ENCODE results near the gene ABHD17A.

ABHD17A gene

DNA sequence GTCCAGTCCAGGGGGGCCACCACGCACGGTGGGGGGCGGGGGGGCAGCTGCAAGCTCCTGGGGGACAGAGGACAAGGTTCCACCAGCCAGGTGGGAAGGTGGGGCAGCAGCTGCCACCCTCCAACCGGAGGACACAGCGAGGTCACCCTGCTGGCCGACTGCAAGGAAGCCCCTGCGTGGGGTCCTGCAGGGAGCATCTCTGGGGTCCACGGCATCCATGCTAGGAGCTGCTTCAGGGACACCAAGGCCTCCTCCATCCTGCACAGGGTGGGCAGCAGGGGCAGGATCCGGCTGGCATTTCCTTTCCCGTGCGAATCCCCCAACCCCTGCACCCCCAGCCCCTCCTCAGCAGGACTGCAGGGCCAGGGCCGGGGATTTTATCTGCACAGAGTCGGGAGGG is 13.7 kb downstream of the ABHD17A start:
- TF ChIP-seq TEAD4 (IDR thresholded peaks at IDR 0.05) (no peak), RAD21 (IDR thresholded peaks at IDR 0.05; ENCODE audit: low read depth) (no peak), TCF12 (IDR thresholded peaks at IDR 0.05; ENCODE audit: low read depth) (no peak), ZBTB7A (IDR thresholded peaks at IDR 0.05; ENCODE audit: low read depth) (no peak), EGR1 (IDR thresholded peaks at IDR 0.05) (no peak), NFIC (IDR thresholded peaks at IDR 0.05) (no peak), FOXM1 (IDR thresholded peaks at IDR 0.05; ENCODE audit: borderline replicate concordance, low read depth) (no peak), CREB1 (IDR thresholded peaks at IDR 0.05; ENCODE audit: low read depth) (no peak), YY1 (IDR thresholded peaks at IDR 0.05; ENCODE audit: low read depth) (no peak), EP300 (IDR thresholded peaks at IDR 0.05; ENCODE audit: borderline replicate concordance) (no peak), TAF1 (IDR thresholded peaks at IDR 0.05; ENCODE audit: low read depth) (no peak)
- TF ChIP-seq, protein P1, sequence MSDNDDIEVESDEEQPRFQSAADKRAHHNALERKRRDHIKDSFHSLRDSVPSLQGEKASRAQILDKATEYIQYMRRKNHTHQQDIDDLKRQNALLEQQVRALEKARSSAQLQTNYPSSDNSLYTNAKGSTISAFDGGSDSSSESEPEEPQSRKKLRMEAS (IDR thresholded peaks at IDR 0.05): no peak
- TF ChIP-seq, protein P2, sequence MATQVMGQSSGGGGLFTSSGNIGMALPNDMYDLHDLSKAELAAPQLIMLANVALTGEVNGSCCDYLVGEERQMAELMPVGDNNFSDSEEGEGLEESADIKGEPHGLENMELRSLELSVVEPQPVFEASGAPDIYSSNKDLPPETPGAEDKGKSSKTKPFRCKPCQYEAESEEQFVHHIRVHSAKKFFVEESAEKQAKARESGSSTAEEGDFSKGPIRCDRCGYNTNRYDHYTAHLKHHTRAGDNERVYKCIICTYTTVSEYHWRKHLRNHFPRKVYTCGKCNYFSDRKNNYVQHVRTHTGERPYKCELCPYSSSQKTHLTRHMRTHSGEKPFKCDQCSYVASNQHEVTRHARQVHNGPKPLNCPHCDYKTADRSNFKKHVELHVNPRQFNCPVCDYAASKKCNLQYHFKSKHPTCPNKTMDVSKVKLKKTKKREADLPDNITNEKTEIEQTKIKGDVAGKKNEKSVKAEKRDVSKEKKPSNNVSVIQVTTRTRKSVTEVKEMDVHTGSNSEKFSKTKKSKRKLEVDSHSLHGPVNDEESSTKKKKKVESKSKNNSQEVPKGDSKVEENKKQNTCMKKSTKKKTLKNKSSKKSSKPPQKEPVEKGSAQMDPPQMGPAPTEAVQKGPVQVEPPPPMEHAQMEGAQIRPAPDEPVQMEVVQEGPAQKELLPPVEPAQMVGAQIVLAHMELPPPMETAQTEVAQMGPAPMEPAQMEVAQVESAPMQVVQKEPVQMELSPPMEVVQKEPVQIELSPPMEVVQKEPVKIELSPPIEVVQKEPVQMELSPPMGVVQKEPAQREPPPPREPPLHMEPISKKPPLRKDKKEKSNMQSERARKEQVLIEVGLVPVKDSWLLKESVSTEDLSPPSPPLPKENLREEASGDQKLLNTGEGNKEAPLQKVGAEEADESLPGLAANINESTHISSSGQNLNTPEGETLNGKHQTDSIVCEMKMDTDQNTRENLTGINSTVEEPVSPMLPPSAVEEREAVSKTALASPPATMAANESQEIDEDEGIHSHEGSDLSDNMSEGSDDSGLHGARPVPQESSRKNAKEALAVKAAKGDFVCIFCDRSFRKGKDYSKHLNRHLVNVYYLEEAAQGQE (IDR thresholded peaks at IDR 0.05; ENCODE audit: low read depth): no peak
- TF ChIP-seq, protein P3, sequence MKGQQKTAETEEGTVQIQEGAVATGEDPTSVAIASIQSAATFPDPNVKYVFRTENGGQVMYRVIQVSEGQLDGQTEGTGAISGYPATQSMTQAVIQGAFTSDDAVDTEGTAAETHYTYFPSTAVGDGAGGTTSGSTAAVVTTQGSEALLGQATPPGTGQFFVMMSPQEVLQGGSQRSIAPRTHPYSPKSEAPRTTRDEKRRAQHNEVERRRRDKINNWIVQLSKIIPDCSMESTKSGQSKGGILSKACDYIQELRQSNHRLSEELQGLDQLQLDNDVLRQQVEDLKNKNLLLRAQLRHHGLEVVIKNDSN (IDR thresholded peaks at IDR 0.05): no peak

DNA sequence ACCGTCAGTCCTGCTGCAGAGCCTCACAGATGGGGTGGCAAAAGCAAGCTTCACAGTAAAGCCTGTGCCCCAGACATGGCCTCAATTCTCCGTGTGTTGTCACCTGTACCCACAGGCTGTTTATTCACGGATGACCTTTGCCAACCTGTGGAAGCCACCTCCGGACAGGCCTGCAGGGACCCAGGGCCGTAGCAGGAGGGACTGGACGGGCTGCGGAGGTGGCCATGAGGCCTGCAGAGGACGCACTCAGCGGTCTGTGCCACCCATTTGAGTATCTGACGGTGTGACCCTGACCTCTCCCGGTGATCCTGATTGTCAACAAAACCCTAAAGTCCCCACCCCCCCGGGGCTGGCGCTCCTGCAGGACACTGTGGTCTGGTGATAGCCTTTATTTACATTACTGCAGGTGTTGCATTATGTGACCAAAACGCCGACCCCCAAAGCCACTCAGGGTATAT is 14.1 kb downstream of the ABHD17A start:
- TF ChIP-seq EGR1 (IDR thresholded peaks at IDR 0.05) (no peak), EP300 (IDR thresholded peaks at IDR 0.05; ENCODE audit: borderline replicate concordance) (no peak), ZBTB7A (IDR thresholded peaks at IDR 0.05; ENCODE audit: low read depth) (no peak), CREB1 (IDR thresholded peaks at IDR 0.05; ENCODE audit: low read depth) (no peak), TEAD4 (IDR thresholded peaks at IDR 0.05) (no peak), FOXM1 (IDR thresholded peaks at IDR 0.05; ENCODE audit: borderline replicate concordance, low read depth) (no peak), CEBPB (IDR thresholded peaks at IDR 0.05) (no peak), TCF12 (IDR thresholded peaks at IDR 0.05; ENCODE audit: low read depth) (no peak), TAF1 (IDR thresholded peaks at IDR 0.05; ENCODE audit: low read depth) (no peak), NFIC (IDR thresholded peaks at IDR 0.05) (no peak), RAD21 (IDR thresholded peaks at IDR 0.05; ENCODE audit: low read depth) (no peak), YY1 (IDR thresholded peaks at IDR 0.05; ENCODE audit: low read depth) (no peak)
- TF ChIP-seq, protein P1 (IDR thresholded peaks at IDR 0.05): no peak
- TF ChIP-seq, protein P3 (IDR thresholded peaks at IDR 0.05): no peak
- TF ChIP-seq, protein P2 (IDR thresholded peaks at IDR 0.05; ENCODE audit: low read depth): no peak

DNA sequence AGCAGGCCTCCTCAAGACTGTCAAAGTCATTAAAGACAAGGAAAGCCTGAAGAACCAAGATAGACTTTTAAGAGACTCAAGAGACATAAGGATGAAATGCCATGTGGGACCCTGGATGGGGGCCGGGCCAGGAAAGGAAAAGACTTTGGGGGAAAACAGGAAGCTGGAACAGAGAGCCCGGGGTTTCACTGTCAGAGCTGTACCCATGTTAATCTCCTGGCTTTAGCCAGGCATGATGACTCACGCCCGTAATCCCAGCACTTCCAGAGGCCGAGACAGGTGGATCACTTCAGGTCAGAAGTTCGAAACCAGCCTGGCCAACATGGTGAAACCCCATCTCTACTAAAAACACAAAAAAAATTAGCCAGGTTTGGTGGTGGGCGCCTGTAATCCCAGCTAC is 16.3 kb downstream of the ABHD17A start:
- TF ChIP-seq NFIC (IDR thresholded peaks at IDR 0.05): no peak
- no peak for TF ChIP-seq TCF12 (IDR thresholded peaks at IDR 0.05; ENCODE audit: low read depth)
- TF ChIP-seq ZBTB7A (IDR thresholded peaks at IDR 0.05; ENCODE audit: low read depth): no peak
- TF ChIP-seq EP300 (IDR thresholded peaks at IDR 0.05; ENCODE audit: borderline replicate concordance): no peak
- TF ChIP-seq TEAD4 (IDR thresholded peaks at IDR 0.05): no peak
- no peak for TF ChIP-seq YY1 (IDR thresholded peaks at IDR 0.05; ENCODE audit: low read depth)
- no peak for TF ChIP-seq CEBPB (IDR thresholded peaks at IDR 0.05)

DNA sequence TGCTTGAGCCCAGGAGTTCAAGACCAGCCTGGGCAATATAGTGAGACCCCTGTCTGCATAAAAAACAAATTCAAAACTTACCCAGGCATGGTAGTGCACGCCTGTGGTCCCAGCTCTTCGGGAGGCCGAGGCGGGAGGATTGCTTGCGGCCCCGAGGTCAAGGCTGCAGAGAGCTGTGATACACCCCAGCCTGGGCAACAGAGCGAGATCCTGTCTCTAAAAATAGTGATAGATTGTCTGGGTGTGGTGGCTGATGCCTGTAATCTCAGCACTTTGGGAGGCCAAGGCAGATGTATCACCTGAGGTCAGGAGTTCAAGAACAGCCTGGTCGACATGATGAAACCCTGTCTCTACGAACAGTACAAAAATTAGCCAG is 18.0 kb downstream of the ABHD17A start:
- TF ChIP-seq, protein P1 (IDR thresholded peaks at IDR 0.05): no peak
- TF ChIP-seq FOXM1 (IDR thresholded peaks at IDR 0.05; ENCODE audit: borderline replicate concordance, low read depth) (no peak), RAD21 (IDR thresholded peaks at IDR 0.05; ENCODE audit: low read depth) (no peak), ZBTB7A (IDR thresholded peaks at IDR 0.05; ENCODE audit: low read depth) (no peak), TCF12 (IDR thresholded peaks at IDR 0.05; ENCODE audit: low read depth) (no peak), CEBPB (IDR thresholded peaks at IDR 0.05) (no peak), EGR1 (IDR thresholded peaks at IDR 0.05) (no peak), TAF1 (IDR thresholded peaks at IDR 0.05; ENCODE audit: low read depth) (no peak), YY1 (IDR thresholded peaks at IDR 0.05; ENCODE audit: low read depth) (no peak), TEAD4 (IDR thresholded peaks at IDR 0.05) (no peak)
- TF ChIP-seq, protein P2 (IDR thresholded peaks at IDR 0.05; ENCODE audit: low read depth): no peak

Data from Ishikawa (cell line).